ENCODE data around the gene PALMD. TPM values are rescaled to one million over a fixed set of nuclear protein-coding genes. Genes with fewer than 3 reads are reported as not detected.

PALMD gene
- total and polyA plus RNA-seq, 5 experiments from 2014 or later = not detected

DNA sequence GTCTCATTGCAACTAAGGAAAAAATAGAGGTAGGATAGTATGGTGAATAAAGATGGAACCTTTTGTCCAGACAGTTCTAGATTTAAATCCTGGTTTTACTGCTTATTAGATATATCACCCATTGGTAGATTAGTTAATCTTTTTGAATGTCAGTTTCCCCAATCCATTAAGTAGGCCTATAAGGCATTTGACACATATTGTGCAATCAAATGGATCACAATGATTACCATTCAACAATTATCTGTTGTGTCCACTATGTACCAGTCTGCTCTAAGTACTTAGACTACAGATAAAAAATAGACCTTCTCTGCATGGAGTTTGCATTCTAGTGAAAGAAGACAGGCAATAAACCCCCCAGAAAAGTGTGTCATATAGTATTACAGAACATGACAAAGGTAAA, 6.0 kb upstream of the PALMD start:
- DNase-seq (no peak), ATAC-seq (no peak)
- no peaks in the 10 kb centered on the region for H3K9me3 Mint-ChIP-seq
- H3K36me3 Mint-ChIP-seq = no peaks in the 10 kb centered on the region
- H3K4me1 Mint-ChIP-seq = no peaks in the 10 kb centered on the region
- peaks cover 0 to 3% (median 0%) of the 10 kb centered on the region in 5 donors for H3K27me3 Mint-ChIP-seq
- no peak overlapping the region for H3K4me3 Mint-ChIP-seq
- POLR2A ChIA-PET = no interaction called here
- H3K27ac Mint-ChIP-seq = no peak overlapping the region

DNA sequence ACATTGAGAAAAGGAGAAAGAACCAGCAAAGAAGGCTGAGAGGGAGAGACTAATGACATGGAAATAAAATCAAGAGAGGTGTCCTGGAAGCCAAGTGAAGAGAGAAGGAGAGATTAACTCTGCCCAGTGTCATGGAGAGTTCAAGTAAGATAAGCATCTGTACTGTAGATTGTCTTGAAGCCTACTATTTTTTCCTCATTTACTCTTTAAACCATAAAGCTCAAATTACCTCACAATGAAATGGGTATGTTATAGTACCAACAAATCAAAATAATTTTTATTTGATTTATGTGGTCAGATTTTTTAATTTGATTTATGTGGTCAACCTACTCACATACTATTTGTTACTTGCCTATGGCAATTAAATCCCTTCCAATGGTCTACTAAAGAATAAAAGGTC, 5.2 kb upstream of the PALMD start:
- POLR2A ChIA-PET = no interaction called here
- DNase-seq = no peak
- Mint-ChIP-seq H3K9me3 (no peaks in the 10 kb centered on the region), H3K4me1 (no peaks in the 10 kb centered on the region), H3K4me3 (no peak overlapping the region), H3K27ac (no peak overlapping the region), H3K36me3 (no peaks in the 10 kb centered on the region), H3K27me3 (peaks cover 3 to 6% (median 4%) of the 10 kb centered on the region in 5 donors)
- no peak for ATAC-seq

DNA sequence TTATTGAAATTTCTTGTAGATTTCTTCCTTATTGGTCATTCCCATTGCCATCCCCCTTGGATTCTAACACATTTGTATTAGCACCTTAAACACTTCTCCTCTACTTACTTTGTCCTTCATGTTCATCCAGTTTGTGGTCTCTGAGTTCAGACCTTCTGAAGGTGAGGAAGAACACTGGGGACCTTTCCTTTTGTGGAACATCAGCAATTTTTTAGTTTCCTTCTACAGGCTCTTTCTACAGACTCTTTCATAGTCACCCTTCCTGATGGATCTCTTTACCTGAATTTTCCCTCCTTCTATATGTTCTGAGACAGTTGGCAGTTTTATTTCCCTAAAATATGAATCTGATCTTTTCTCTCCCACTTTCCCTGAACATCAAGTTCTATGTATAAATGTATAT, 4.4 kb upstream of the PALMD start:
- Mint-ChIP-seq H3K4me3 (no peak overlapping the region), H3K27me3 (peaks cover 6 to 15% (median 7%) of the 10 kb centered on the region in 5 donors), H3K9me3 (no peaks in the 10 kb centered on the region), H3K4me1 (peaks cover 0 to 6% (median 2%) of the 10 kb centered on the region in 4 donors), H3K36me3 (no peaks in the 10 kb centered on the region), H3K27ac (no peak overlapping the region)
- POLR2A ChIA-PET = no interaction called here
- no peak for ATAC-seq
- no peak for DNase-seq

DNA sequence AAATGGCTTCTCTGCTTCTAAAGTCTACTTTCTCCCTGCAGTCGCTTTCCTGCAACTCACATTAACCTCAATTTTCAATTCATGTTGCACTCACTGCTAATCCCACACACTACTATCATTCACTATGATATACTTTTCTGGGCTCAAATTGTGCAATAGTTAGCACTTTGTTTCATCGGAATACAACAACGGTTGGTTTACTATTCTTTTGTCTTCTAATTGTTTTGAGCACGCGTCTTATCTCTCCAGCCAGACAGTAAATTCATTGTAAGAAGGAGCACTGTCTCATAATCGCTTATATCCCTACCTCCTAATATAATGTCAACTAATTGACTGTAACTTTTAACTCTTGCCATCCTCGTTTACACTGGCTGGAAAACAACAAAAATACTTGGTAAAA, 3.9 kb upstream of the PALMD start:
- Mint-ChIP-seq H3K4me3 (no peak overlapping the region), H3K27me3 (peaks cover 7 to 15% (median 9%) of the 10 kb centered on the region in 5 donors), H3K9me3 (no peaks in the 10 kb centered on the region), H3K4me1 (peaks cover 0 to 6% (median 2%) of the 10 kb centered on the region in 4 donors), H3K36me3 (no peaks in the 10 kb centered on the region), H3K27ac (no peak overlapping the region)
- DNase-seq = no peak
- ATAC-seq = no peak
- POLR2A ChIA-PET = no interaction called here

DNA sequence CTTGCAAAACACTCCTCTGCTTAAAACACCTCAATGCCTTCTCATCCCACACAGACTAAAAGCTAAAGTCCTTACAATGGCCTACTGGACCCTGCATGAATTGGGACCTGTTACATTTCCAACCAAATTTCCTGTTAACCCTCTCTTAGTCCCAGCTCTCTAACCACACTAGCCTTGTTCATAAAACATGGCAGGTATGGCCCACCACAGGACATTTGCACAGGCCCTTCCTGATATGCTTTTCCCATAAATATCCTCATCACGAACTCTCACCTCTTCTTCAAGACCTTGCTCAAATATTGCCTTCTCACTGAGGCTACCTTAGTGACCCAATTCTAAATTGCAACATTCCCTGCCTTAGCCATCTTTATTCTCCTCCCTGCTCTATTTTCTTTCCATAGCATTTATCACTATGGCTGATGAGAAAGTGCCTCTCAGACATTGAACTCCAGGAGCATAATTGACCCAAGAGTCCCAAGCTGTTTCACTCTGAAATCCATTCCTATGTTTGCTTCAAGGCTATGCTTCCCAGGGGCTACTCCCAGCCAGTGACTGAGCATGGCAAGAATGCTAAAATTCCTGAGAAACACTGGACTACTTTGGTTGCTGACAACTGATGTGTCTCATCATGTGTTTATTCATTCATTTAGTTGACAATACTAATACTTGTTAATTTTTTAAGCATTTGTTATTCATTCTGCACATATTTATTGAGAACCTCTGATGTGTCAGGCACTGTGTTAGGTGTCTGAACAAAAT, 2.7 kb upstream of the PALMD start:
- no peak for ATAC-seq
- Mint-ChIP-seq H3K4me3 (no peak overlapping the region), H3K9me3 (no peaks in the 10 kb centered on the region), H3K36me3 (no peaks in the 10 kb centered on the region), H3K27ac (no peak overlapping the region), H3K27me3 (peaks cover 9 to 20% (median 16%) of the 10 kb centered on the region in 5 donors), H3K4me1 (peaks cover 0 to 6% (median 2%) of the 10 kb centered on the region in 4 donors)
- no peak for DNase-seq
- POLR2A ChIA-PET = no interaction called here

DNA sequence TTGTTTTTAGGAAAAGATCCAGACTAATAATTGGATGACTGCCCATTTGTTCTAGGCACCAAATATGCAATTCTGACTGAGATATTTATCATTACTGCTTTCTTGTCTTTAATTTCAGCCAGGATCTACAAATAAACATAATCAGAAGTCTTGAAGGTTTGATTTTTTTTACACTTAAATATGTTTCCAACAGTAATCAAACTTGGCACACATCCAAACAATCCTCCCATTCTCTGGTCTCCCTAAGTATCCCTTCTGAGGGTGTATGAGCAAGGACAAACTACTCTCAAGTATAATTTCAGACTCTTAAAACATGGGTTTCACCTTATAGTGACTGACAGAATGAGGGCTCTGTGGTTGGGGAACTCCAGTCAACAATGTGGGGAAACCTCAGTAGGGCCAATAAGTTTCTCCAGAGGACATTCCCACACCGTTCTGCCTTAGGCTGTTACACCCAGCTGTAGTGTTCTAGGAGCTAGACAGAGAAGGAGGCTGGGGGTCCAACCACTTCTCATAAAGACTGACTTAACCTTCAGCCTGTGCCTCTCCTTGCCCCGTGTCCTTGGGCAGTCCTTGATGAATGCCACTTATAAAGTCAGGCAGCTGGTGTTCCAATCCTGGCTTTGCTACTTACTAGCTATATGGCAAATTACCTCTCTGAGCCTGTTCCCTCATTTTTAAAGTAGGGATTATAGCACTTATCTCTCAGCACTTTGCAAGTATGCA, 1.5 kb upstream of the PALMD start:
- Mint-ChIP-seq H3K36me3 (no peaks in the 10 kb centered on the region), H3K9me3 (no peaks in the 10 kb centered on the region), H3K27ac (no peak overlapping the region), H3K27me3 (peaks cover 11 to 33% (median 18%) of the 10 kb centered on the region in 5 donors), H3K4me3 (no peak overlapping the region), H3K4me1 (peaks cover 0 to 6% (median 2%) of the 10 kb centered on the region in 4 donors)
- DNase-seq (no peak), ATAC-seq (no peak)
- POLR2A ChIA-PET = no interaction called here

DNA sequence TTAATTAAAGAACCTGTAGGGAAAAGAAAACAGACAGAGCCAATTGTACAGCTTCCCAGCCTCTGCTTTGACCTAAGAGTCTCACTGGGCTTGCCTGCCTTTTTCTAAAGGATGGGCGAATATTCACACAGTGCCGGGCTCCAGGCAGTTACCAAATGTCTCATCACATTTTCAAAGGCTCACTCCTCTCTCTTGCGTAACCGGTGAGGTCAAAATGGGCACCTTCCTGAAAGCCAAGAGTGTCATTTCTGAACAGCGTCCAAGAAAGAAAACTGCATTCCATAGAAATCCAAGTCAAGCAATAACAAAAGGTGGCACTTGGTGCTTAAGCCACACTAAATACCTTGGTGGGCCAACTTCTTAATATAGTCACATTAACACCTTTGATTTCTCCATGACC, 710 bp upstream of the PALMD start:
- no peaks in the 10 kb centered on the region for H3K9me3 Mint-ChIP-seq
- no peak for ATAC-seq
- peaks cover 0 to 6% (median 2%) of the 10 kb centered on the region in 4 donors for H3K4me1 Mint-ChIP-seq
- H3K27me3 Mint-ChIP-seq = peaks cover 11 to 34% (median 22%) of the 10 kb centered on the region in 5 donors
- POLR2A ChIA-PET = no interaction called here
- H3K27ac Mint-ChIP-seq = no peak overlapping the region
- no peak for DNase-seq
- H3K36me3 Mint-ChIP-seq = no peaks in the 10 kb centered on the region
- H3K4me3 Mint-ChIP-seq = no peak overlapping the region

DNA sequence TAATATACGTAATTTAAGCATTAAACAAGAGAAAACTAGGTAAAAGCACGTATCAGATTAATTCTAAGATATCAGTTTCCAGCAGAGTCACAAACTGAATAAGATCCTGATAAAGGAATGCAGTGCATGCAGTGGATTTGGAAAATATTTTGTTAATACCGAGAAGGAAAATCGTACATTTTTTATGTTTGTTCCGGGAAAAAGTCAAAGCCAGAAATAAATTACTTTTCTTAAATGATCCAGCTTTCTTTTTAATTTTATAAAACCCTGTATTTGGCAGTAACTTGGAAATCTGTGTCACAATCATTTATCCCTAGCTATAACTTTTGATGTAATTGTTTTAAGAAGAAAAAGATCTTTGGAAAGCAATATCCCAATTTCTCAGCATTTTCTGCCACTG, 955 bp downstream of the PALMD start:
- peaks cover 11 to 34% (median 22%) of the 10 kb centered on the region in 5 donors for H3K27me3 Mint-ChIP-seq
- peaks cover 0 to 2% (median 0%) of the 10 kb centered on the region in 9 donors for H3K9me3 Mint-ChIP-seq
- no peaks in the 10 kb centered on the region for H3K36me3 Mint-ChIP-seq
- POLR2A ChIA-PET = no interaction called here
- no peak for ATAC-seq
- DNase-seq = no peak
- peaks cover 0 to 6% (median 2%) of the 10 kb centered on the region in 4 donors for H3K4me1 Mint-ChIP-seq
- H3K4me3 Mint-ChIP-seq = no peak overlapping the region
- no peak overlapping the region for H3K27ac Mint-ChIP-seq

DNA sequence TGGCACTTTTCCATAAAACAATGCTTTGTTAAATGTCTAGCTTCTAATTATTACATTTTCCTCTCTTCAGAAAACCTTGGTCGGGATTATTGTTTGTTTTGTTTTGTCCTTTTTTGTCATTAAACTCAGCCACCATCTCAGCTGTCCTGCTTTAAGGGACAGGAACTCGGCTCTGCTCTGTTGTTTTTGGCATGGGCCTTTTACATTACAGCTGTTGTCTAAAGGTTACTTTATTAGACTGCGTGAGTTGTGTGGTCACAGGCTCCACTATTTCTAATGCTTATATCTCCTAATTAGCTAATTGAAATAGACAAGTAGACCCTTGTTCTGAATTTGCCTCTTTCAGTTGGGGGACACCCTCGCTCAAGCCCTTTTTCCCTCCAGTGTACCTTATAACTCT, 1.6 kb downstream of the PALMD start:
- DNase-seq (no peak), ATAC-seq (no peak)
- peaks cover 0 to 2% (median 0%) of the 10 kb centered on the region in 9 donors for H3K9me3 Mint-ChIP-seq
- POLR2A ChIA-PET = no interaction called here
- peaks cover 0 to 6% (median 2%) of the 10 kb centered on the region in 4 donors for H3K4me1 Mint-ChIP-seq
- peaks cover 11 to 34% (median 22%) of the 10 kb centered on the region in 5 donors for H3K27me3 Mint-ChIP-seq
- no peak overlapping the region for H3K27ac Mint-ChIP-seq
- no peaks in the 10 kb centered on the region for H3K36me3 Mint-ChIP-seq
- no peak overlapping the region for H3K4me3 Mint-ChIP-seq

DNA sequence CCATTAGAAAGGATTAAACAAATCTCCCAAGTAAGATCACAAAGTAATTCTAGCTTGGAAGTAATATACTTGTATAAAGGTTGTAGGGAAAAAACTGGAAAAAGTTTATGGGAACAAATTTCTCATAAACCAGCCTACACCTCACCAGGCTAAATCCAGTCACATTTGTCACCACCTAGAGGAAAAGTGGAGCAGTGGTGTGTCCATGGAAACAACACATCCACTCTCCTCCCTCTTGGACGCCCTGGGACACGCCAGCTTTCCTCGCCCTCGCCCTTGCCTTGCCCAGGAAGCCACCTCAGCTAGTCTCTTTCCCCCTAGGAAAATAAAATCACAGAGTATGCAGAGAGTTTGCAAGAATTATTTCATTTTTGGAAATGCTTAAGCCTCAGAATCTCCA, 2.2 kb downstream of the PALMD start:
- no peak for ATAC-seq
- H3K4me3 Mint-ChIP-seq = no peak overlapping the region
- no peaks in the 10 kb centered on the region for H3K36me3 Mint-ChIP-seq
- no peak for DNase-seq
- H3K4me1 Mint-ChIP-seq = peaks cover 0 to 6% (median 2%) of the 10 kb centered on the region in 4 donors
- H3K27me3 Mint-ChIP-seq = peaks cover 11 to 34% (median 23%) of the 10 kb centered on the region in 5 donors
- H3K9me3 Mint-ChIP-seq = peaks cover 0 to 2% (median 0%) of the 10 kb centered on the region in 9 donors
- POLR2A ChIA-PET = no interaction called here
- H3K27ac Mint-ChIP-seq = no peak overlapping the region

DNA sequence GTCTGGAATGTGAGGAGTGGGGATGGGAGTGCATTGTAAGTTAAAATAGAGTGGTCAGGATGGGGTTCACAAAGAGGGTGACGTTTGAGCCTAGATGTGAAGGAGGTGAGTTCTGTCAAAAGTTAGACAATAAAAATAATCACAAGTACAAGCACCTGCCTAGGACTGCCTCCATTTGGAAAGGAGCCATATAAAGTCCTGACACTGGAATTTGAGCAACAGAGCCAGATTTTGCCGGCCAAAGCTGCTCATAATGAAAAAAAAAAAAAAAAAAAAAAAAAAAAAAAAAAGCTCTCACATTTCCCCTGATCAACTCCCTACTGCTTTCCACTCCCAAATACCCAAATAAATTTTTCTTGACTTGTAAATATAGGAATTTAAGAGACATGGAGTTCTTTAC, 4.1 kb downstream of the PALMD start:
- DNase-seq (no peak), ATAC-seq (no peak)
- POLR2A ChIA-PET = no interaction called here
- Mint-ChIP-seq H3K4me1 (peaks cover 0 to 6% (median 2%) of the 10 kb centered on the region in 4 donors), H3K9me3 (peaks cover 0 to 2% (median 0%) of the 10 kb centered on the region in 9 donors), H3K27ac (no peak overlapping the region), H3K36me3 (no peaks in the 10 kb centered on the region), H3K27me3 (peaks cover 14 to 34% (median 22%) of the 10 kb centered on the region in 5 donors), H3K4me3 (no peak overlapping the region)

DNA sequence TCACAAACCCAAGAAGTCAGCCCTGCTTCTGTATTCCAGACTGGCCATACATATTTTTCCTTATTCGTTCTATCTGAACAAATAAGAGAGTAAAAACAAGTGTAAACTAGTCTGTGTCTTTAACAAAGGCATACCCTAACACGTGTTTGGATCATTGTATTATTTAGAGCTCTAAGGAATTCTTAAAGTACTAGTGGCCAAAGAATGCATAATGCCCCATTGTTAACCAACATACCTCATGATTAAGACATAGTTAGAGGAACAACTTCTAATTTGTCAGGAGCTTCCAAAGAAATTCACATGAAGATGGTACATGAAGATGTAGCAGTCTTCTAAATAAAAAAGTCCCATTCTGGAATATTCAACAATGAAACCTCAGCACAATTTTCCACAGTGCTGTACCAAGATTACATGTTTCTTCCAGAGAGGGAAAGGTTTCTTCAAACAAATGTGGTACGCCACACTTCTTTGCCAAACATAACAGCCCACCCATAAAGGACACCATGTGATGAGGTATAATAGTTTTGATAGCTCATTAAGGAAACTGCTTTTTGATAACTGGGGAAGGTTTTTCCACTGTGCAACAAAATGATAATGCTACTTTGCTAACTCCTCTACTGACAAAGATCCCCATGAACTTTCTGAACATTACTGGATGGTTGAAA, 5.0 kb downstream of the PALMD start:
- POLR2A ChIA-PET = no interaction called here
- H3K9me3 Mint-ChIP-seq = peaks cover 0 to 2% (median 0%) of the 10 kb centered on the region in 9 donors
- no peak overlapping the region for H3K27ac Mint-ChIP-seq
- H3K4me3 Mint-ChIP-seq = no peak overlapping the region
- peaks cover 0 to 5% (median 1%) of the 10 kb centered on the region in 4 donors for H3K4me1 Mint-ChIP-seq
- peaks cover 10 to 26% (median 20%) of the 10 kb centered on the region in 5 donors for H3K27me3 Mint-ChIP-seq
- ATAC-seq (no peak), DNase-seq (no peak)
- no peaks in the 10 kb centered on the region for H3K36me3 Mint-ChIP-seq

DNA sequence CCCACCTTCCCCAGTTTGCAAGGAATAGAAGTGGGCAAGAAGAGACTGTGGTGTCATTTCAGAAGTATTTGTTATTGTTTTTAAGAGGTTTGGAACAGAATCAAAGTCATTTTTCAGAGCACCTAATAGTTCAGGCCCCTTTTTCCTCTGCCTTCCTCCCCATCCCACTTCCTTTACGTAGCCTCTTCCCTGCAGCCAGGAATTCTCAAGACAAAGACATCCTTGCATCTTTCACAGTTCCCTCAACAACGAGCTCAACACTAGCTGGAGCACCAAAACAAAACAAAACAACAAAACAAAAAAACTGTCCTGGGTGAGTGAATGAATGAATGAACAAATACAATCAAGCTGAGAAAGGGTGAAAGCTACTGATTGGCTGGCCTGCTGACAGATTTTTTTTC, 7.0 kb downstream of the PALMD start:
- ATAC-seq = no peak
- no peak overlapping the region for H3K4me3 Mint-ChIP-seq
- peaks cover 0 to 2% (median 0%) of the 10 kb centered on the region in 9 donors for H3K9me3 Mint-ChIP-seq
- no peaks in the 10 kb centered on the region for H3K4me1 Mint-ChIP-seq
- H3K36me3 Mint-ChIP-seq = no peaks in the 10 kb centered on the region
- POLR2A ChIA-PET = no interaction called here
- peaks cover 6 to 18% (median 11%) of the 10 kb centered on the region in 5 donors for H3K27me3 Mint-ChIP-seq
- no peak overlapping the region for H3K27ac Mint-ChIP-seq
- DNase-seq = no peak
